ENCODE data around the gene RFESD.

DNA sequence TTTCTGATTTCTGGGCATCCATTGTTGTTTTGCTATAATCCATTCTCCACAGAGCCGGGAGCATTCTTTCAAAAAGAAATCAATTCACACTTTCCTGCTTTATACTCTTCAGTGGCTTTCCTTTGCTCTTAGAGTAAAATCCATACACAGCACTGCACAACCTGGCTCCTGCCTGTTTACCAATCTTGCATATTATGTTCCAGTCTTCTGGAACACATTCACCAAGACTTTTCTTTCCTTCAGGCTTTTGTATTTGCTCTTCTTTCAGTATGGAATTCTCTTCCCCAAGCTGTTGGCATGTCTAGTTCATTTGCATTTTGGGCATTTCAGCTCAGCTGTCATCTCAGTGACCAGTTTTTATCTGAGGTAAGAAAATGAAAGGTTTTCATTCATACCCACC lies 6.3 kb downstream of the RFESD start:
- TF ChIP-seq CEBPB (IDR thresholded peaks at IDR 0.05; ENCODE audit: low read depth, low read length) = no peak
- TF ChIP-seq, protein P1, sequence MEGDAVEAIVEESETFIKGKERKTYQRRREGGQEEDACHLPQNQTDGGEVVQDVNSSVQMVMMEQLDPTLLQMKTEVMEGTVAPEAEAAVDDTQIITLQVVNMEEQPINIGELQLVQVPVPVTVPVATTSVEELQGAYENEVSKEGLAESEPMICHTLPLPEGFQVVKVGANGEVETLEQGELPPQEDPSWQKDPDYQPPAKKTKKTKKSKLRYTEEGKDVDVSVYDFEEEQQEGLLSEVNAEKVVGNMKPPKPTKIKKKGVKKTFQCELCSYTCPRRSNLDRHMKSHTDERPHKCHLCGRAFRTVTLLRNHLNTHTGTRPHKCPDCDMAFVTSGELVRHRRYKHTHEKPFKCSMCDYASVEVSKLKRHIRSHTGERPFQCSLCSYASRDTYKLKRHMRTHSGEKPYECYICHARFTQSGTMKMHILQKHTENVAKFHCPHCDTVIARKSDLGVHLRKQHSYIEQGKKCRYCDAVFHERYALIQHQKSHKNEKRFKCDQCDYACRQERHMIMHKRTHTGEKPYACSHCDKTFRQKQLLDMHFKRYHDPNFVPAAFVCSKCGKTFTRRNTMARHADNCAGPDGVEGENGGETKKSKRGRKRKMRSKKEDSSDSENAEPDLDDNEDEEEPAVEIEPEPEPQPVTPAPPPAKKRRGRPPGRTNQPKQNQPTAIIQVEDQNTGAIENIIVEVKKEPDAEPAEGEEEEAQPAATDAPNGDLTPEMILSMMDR (conservative IDR thresholded peaks at IDR 0.05; ENCODE audit: low read depth, low read length) = no peak
- no peak for TF ChIP-seq POLR2A (IDR thresholded peaks at IDR 0.05; ENCODE audit: low read depth, low read length)
- no peak for TF ChIP-seq RAD21 (IDR thresholded peaks at IDR 0.05; ENCODE audit: low read length)
- TF ChIP-seq MAZ (IDR thresholded peaks at IDR 0.05; ENCODE audit: borderline replicate concordance, low read depth, low read length) = no peak
- TF ChIP-seq RCOR1 (IDR thresholded peaks at IDR 0.05; ENCODE audit: insufficient replicate concordance, low read length) = no peak

Data from IMR-90 (cell line).